ENCODE data around the gene TLN1. TPM values are rescaled to one million over a fixed set of nuclear protein-coding genes. Genes with fewer than 3 reads are reported as not detected.

The TLN1 gene
- total RNA-seq, 1 donor from 2014 or later = 226 TPM

- no peak overlapping the region for H3K27ac Mint-ChIP-seq
- H3K9me3 Mint-ChIP-seq = no peaks in the 10 kb centered on the region
- H3K4me1 Mint-ChIP-seq = no peaks in the 10 kb centered on the region
Observed at GRCh38 chr9:35723908-35724307, 8.1 kb downstream of the TLN1 start.

GRCh38 chr9:35723426-35723825, 8.6 kb downstream of the TLN1 start:
- H3K36me3 Mint-ChIP-seq = peaks cover 42% of the 10 kb centered on the region
- no peak overlapping the region for H3K4me3 Mint-ChIP-seq
- DNase-seq (ENCODE audit: low spot score in 2 of 2, unreplicated experiment in 2 of 2) = no peak

More at GRCh38 chr9:35723908-35724307, 8.1 kb downstream of the TLN1 start:
- peaks cover 40% of the 10 kb centered on the region for H3K36me3 Mint-ChIP-seq
- TF ChIP-seq CTCF (IDR thresholded peaks at IDR 0.05; ENCODE audit: unreplicated experiment) = no peak
- no peaks in the 10 kb centered on the region for H3K27me3 Mint-ChIP-seq (ENCODE audit: low read depth)
- DNase-seq (ENCODE audit: low spot score in 2 of 2, unreplicated experiment in 2 of 2) = no peak
- H3K4me3 Mint-ChIP-seq = no peak overlapping the region

GRCh38 chr9:35719546-35719945, 12.4 kb downstream of the TLN1 start:
- Mint-ChIP-seq H3K4me3 (no peak overlapping the region), H3K27me3 (ENCODE audit: low read depth) (no peaks in the 10 kb centered on the region), H3K9me3 (no peaks in the 10 kb centered on the region), H3K36me3 (peaks cover 62% of the 10 kb centered on the region), H3K27ac (no peak overlapping the region), H3K4me1 (no peaks in the 10 kb centered on the region)
- DNase-seq (ENCODE audit: low spot score in 2 of 2, unreplicated experiment in 2 of 2) = no peak
- no peak for TF ChIP-seq CTCF (IDR thresholded peaks at IDR 0.05; ENCODE audit: unreplicated experiment)

More at GRCh38 chr9:35723426-35723825, 8.6 kb downstream of the TLN1 start:
- Mint-ChIP-seq H3K27ac (no peak overlapping the region), H3K9me3 (no peaks in the 10 kb centered on the region), H3K27me3 (ENCODE audit: low read depth) (no peaks in the 10 kb centered on the region), H3K4me1 (no peaks in the 10 kb centered on the region)
- TF ChIP-seq CTCF (IDR thresholded peaks at IDR 0.05; ENCODE audit: unreplicated experiment) = no peak

- Mint-ChIP-seq H3K4me3 (no peak overlapping the region), H3K4me1 (no peaks in the 10 kb centered on the region), H3K27me3 (ENCODE audit: low read depth) (no peaks in the 10 kb centered on the region), H3K36me3 (peaks cover 60% of the 10 kb centered on the region), H3K9me3 (no peaks in the 10 kb centered on the region), H3K27ac (no peak overlapping the region)
- TF ChIP-seq CTCF (IDR thresholded peaks at IDR 0.05; ENCODE audit: unreplicated experiment) = no peak
- DNase-seq (ENCODE audit: low spot score in 2 of 2, unreplicated experiment in 2 of 2) = no peak
Observed at GRCh38 chr9:35718721-35719511, 13.1 kb downstream of the TLN1 start.

- H3K36me3 Mint-ChIP-seq = peaks cover 59% of the 10 kb centered on the region
- DNase-seq (ENCODE audit: low spot score in 2 of 2, unreplicated experiment in 2 of 2) = no peak
- no peaks in the 10 kb centered on the region for H3K4me1 Mint-ChIP-seq
- H3K4me3 Mint-ChIP-seq = no peak overlapping the region
- TF ChIP-seq CTCF (IDR thresholded peaks at IDR 0.05; ENCODE audit: unreplicated experiment) = no peak
- no peaks in the 10 kb centered on the region for H3K9me3 Mint-ChIP-seq
- no peaks in the 10 kb centered on the region for H3K27me3 Mint-ChIP-seq (ENCODE audit: low read depth)
- H3K27ac Mint-ChIP-seq = no peak overlapping the region
Observed at GRCh38 chr9:35717132-35717870, 14.7 kb downstream of the TLN1 start.

All from mesothelial cell of epicardium (in vitro differentiated cells).